SHP77 (cell line): ENCODE measurements around the gene PPIF.

Source experiments
- DNase-seq, 2 experiments: peaks; one replicate each; lab custom pipeline; 2025; lab: John Stamatoyannopoulos, UW

Gene PPIF

DNA sequence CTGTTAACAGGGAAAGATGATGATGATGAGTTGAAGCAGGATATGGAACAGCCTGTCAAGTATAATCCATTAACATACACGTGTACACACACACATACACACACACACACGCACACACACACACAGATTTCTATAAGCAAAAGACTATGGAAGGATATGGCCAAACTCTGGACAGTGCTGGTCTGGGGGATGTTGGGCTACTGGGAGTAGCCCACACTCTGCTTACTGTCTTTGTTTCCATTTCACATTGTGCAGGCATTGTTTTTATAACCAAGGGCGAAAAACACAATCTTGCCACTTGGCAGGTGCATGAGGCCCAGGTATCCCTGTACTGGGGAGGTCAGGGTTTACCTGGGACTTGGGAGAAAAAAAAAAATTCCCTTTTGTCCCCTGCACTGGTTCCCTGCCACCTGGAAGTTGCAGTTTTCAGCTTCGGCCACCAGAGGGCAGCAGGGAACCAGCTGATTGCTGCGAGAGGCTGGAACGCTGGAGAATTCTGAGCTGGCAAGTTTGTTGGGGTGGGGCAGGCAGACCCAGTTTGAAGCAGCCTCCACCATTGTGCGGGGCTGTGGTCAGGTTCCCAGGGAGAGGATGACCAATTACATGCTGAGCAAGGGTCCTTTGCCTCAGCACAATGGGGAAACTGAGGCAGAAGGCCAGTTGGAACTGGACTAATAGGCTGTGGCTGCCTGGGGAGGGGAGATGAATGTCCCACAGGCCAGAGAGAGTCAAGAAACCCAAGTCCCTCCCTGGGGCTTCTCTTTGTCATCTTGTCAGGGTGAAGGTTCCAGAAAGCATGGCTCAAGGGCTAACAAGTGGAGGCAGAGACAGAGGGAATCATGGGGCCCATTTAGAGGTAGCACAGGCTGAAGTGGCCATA lies 27.3 kb downstream of the PPIF start:
- DNase-seq = peak in 1 of 2 experiments; percentile 9

- no peak for DNase-seq
Measured at GRCh38 chr10:79375321-79376077, 28.2 kb downstream of the PPIF start.

DNA sequence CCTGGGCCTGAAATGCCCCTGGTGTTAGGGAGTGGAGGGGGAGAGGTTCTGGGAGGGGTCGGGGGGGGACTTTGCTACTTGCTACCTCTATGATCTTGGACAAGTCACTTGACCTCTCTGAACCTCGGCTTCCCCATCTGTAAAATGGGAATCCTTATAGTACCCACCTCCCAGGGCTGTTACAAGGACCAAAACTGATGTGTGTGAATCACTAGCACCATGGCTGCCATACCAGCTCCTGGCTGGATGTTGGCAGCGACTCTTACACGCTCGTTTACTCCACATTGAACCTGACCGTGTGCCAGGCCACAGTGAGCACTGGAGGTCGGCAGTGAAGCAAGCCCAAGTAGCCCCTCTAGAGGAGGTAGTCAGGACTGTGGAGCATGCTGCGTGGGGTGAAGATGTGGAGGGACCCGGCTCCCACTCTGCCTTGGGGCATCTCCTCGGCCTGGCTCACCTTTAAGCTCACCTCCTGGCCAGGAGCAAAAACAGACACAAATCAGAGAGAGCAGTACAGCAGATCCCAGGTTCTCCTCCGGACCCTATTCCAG lies 28.9 kb downstream of the PPIF start:
- no peak for DNase-seq

DNA sequence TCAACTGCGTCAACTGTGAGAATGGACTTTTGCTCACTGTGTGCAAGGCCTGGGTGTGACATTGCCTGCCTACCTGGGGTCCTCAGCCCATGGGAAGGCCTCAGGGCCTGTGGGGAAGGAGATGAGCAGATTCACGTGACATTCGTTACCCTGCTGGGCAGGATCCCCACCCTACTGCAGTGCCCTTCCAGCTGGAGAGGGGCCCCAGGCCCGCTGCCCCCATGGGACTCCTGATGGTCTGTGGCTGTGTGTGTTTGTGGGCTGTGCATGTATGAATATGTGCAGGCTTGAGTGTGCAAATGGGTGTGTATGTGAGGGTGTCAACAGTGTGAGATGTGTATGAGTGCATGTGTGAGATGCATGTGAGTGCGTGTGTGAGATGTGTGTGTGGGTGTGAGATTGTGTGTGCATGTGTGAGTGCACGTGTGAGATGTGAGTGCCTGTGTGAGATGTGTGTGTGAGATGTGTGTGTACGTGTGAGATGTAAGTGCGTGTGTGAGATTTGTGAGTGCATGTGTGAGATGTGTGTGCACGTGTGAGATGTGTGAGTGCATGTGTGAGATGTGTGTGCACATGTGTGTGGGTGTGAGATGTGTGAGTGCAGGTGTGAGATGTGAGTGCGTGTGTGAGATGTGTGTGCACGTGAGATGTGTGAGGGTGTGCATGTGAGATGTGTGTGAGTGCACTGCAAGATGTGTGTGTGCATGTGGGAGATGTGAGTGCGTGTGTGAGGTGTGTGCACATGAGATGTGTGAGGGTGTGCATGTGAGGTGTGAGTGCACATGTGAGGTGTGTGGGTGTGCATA lies 29.7 kb downstream of the PPIF start:
- no peak for DNase-seq

- DNase-seq = no peak
Measured at GRCh38 chr10:79377557-79378382, 30.5 kb downstream of the PPIF start.

DNA sequence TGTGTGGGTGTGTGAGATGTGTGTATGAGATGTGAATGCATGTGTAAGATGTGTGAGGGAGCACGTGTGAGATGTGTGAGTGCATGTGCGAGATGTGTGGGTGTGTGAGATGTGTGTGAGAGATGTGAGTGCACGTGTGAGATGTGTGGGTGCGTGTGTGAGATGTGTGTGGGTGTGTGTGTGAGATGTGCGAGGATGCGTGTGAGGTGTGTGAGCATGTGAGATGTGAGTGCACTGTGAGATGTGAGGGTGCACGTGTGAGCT lies 31.0 kb downstream of the PPIF start:
- DNase-seq = no peak

DNA sequence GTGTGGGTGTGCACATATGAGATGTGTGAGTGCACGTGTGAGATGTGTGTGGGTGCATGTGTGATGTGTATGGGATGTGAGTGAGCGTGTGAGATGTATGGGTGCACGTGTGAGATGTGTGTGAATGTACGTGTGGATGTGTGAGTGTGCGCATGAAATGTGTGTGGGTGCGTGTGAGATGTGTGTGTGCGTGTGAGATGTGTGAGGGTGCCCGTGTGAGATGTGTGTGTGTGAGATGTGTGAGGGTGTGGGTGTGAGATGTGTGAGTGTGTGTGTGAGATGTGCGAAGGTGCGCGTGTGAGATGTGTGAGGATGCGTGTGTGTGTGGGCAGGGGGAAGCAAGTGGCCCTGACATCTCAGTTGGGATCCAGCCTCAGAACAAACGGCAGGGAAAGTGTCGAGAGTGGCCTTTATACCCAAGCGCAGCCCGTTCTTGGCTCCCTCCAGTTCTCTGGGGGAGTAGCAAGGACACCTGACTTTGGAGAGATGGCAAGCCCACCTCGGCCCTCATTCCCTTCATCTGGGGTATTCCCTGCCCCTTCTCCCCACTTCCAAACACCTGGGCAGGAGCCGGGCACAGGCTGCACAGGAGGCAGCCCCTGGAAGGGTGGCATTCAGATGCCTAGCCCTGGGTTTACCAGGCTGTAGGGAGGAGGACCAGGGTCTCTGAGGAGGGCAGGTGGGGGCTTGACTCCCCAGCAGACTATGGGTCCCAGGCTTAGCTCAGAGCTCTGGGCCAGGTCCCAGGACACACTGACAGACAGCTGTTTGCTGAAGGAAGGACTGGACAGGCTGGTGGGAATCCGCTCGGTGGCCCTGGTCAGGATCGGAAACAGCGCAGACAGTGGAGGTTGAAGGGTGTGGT lies 31.6 kb downstream of the PPIF start:
- no peak for DNase-seq

DNA sequence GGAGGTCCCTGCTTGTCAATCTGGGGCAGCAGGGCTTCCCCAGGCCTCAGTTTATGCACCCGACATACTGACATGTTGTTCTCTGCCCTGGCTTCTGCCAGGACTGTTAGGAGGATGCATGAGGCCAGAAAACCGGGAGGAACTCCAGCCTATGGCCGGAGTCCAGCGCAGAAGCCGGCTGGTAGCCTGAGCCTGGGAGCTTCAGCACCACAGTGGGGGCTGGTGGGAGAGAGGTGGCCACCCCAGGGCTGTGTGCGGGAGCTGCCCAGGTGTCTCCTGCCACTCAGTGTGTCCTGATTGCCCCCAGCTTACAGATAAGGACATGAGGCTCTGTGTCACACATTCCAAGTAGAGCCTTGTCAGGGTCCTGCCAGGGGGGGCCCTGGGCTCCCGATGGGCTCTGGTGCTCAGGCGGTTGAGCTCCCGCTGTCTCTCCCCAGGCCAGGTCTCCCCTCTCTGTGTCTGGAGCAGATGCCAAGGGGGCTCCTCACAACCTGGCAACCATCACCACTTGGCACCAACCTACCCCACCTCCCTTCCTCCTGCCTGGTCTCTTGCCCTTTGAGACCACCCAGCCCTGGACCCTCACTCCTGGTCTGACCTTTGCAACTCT lies 32.3 kb downstream of the PPIF start:
- no peak for DNase-seq

DNA sequence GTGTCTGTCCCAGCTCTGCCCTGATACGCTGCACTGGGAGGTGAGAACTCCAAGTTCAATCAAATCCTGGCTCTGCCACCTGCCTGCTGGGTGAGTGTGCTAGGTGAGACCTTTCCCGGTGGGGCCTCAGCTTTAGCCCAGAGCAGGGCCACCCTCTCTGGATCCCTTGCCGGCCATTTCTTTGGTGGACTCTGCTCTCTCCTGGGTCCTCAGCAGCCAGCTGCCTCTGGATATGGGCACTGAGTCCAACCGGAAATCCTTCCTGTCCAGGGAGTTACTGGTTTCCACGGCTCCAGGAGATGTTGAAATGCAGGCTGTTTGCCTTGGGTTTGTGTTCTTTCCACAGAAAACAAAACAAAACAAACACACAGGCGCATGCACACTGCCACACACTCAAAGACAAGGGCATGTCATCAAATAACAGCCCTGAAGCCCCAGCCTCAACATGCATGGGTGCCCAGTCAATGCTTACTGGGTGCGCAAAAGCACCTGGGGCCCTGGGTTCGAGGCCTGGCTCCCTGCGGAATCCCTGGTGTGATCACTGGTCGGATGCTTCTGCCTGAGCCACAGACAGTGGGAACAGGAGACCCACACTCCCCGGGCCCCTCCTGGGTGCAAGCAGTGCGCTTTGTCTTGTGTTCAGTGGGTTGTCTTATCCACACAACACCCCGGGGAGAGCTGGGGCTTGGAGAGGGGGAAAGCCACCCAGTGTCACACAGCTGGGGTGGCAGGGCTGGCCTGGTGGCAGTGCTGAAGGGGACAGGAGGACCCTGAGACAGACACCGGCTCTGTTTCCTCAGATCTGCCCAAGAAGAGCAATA lies 33.1 kb downstream of the PPIF start:
- peak in 1 of 2 experiments; percentile 15 for DNase-seq

GRCh38 chr10:79380946-79381721 lies 33.9 kb downstream of the PPIF start:
- DNase-seq = no peak

DNA sequence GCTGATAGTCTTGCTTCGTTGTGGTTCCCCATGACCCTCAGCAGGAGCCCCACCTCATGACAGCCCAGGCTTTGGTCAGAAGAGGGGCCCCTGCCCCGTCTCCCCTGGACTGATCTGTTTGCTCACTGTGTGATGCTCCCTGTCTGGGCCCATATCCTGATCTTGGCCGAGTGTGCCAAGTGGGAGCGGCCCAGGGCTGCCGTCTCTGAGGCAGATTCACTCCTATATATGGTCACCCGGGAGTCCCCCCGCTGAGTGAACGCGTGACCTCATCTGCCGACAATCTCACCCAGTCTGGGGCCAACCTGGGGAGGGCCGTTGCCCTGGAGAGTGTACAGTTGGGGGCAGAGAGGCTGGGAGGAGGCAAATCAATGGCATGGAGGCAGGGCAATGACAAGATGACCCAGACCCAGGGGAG lies 34.5 kb downstream of the PPIF start:
- no peak for DNase-seq

DNA sequence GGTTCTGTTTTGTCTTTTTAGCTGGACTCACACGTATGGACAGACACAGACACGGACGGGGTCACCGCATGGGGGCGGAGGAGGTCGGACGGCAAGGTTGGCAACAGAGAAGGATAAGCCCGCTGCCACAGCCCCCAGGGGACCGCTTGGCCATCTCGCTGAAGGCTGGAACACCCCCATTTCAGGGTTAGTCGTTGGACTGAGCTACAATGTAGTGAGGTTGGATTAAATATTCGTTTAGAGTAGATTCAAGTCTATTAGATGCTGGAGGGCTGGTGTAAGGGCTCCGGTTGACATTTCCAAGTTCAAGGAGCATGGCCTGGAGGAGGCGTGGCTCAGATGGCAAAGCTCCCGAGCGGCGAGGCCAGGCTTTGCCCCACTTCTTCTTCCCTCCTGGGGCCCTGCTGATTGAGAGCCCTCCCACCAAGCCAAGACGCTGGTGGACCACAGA lies 35.2 kb downstream of the PPIF start:
- no peak for DNase-seq

DNA sequence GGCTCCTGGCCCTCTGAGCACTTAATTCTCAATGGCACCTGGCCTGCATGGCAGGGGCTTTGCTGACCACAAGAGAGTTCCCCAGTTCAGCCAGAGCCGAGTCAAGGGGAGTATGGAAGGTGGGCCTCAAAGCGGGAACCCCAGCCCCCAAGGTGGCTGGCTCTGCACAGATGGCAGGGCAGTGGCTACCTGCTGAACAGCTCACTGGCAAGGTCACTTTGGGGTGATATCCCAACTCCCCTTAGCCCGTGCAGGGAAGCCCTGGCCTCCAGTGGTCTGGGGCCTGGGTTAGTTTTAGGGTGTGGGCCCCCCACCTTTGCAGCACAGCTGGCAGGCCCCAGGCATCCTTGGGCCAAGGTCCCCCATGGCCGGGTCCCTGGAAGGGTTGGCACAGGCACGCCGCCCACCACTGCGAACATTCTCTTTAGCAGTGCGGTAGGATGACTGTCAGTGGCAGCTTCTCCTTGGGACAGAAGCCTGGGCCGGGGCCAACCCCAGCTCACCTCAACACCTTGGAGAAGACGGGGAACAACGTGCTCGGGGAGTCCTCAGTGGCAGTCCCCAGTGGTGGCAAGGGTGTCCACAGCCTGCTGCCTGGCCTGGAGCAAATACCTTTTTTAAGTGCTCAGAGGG lies 36.8 kb downstream of the PPIF start:
- DNase-seq = no peak

DNA sequence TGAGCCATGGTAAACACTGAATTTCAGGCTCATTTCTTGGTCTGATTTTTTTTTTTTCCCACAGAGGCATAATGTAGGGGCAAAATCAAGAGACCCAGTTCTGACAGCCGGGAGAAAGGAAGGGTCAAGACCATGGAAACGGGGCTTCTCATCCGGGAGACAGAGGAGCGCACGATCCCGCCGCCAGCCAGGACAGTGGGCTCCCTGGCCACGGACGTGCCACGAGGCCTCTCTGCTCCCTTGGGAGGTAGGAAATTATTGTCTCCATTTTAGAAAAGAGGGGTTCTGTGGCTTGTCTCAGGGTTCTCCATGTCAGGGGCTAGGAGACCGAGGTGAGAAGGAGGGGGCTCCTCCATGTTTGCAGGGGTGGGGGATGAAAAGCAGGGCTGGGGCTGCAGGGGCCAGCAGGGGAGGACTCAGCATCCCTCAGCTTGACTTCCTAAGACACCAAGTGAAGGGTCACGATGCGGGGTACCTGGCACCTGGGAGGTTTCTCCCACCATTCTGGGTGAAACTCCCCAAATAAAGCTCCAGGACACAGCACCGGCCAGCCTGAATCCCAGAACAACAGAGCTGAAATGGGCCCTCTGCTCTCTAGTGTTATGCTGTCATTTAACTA lies 37.6 kb downstream of the PPIF start:
- no peak for DNase-seq

DNA sequence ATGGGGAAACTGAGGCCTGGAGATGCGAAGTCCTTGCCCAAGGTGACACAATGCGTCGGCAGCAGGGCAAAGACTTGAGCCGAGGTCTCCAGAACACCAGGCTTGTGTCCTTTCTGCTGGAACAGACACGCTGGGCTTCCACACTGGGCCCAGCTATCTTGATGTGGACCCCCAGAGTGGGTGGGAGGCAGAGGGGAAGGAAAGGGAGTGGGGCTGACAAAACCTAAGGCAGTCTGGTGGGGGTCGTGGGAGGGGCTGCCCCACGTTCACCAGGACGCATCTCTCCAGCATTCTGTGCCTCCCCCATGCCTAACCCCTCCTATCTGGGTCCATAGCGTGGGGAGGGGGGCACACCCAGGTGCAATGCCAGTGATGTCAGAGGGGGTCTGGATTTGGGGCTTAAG lies 38.1 kb downstream of the PPIF start:
- DNase-seq = no peak

DNA sequence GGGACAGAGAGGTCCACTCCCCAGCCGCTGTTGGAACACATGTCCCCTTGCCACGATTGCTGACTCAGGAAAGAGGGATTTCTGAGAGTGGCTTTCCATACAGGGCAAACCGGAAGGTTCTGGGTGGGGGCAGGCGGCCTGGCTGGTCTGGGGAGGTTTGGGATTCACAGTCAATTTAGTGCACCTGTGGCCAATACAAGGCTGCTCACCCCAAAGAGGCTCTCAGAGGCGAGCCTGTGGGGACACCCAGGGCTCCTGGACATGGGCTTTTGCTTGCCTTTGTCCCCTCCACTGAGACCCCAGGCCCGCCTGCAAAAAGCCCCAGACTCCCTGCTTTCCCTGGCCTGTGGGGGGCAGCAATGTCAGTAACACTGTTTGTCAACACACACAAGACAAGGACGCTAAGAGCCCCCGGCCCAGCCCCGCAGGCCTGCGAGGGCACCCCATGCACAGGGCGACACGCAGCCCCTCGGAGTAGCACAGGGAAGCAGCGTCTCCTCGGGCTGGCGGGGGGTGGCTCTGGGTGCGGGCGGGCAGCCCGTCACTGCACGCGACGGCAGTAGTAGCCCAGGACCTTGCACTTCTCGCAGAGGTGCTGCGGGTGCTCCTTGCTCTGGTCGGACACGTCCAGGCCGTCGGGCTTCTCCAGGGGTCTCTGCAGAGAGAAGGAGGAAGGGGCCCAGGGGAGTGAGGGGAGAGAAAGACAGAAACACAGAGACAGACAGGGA lies 38.7 kb downstream of the PPIF start:
- no peak for DNase-seq
